ENCODE results near the gene CNR2.
A peak's percentile ranks its signal among the peaks of the same experiment; 100 is the strongest.
"Not testable (repeated sequence)": the region's sequence is repeated elsewhere in the genome, so short reads cannot be mapped to it uniquely, and the experiment has no call there.

Gene CNR2

GRCh38 chr1:23916209-23917131 lies 3.3 kb upstream of the CNR2 start:
- DNase-seq (ENCODE audit: low read depth in 1 of 2, low spot score in 1 of 2) = peak; percentile 6 to 11

- DNase-seq (ENCODE audit: low read depth in 1 of 2, low spot score in 1 of 2) = no peak
These were observed 2.3 kb upstream of the CNR2 start for GRCh38 chr1:23915466-23915865.

GRCh38 chr1:23914921-23915320 lies 1.8 kb upstream of the CNR2 start:
- no peak for DNase-seq (ENCODE audit: low read depth in 1 of 2, low spot score in 1 of 2)

GRCh38 chr1:23911921-23912320 lies 1.2 kb downstream of the CNR2 start:
- DNase-seq (ENCODE audit: low read depth in 1 of 2, low spot score in 1 of 2) = no peak

- no peak for DNase-seq (ENCODE audit: low read depth in 1 of 2, low spot score in 1 of 2)
These were observed 2.5 kb downstream of the CNR2 start for GRCh38 chr1:23910553-23911246.

GRCh38 chr1:23910144-23910543 lies 3.0 kb downstream of the CNR2 start:
- DNase-seq (ENCODE audit: low read depth in 1 of 2, low spot score in 1 of 2) = no peak

- no peak for DNase-seq (ENCODE audit: low read depth in 1 of 2, low spot score in 1 of 2)
These were observed 3.8 kb downstream of the CNR2 start for GRCh38 chr1:23909412-23909811.

GRCh38 chr1:23908453-23909341 lies 4.5 kb downstream of the CNR2 start:
- no peak for DNase-seq (ENCODE audit: low read depth in 1 of 2, low spot score in 1 of 2)

- no peak for DNase-seq (ENCODE audit: low read depth in 1 of 2, low spot score in 1 of 2)
These were observed 6.4 kb downstream of the CNR2 start for GRCh38 chr1:23906731-23907130.

- no peak for DNase-seq (ENCODE audit: low read depth in 1 of 2, low spot score in 1 of 2)
These were observed 7.6 kb downstream of the CNR2 start for GRCh38 chr1:23905461-23906025.

GRCh38 chr1:23904748-23905357 lies 8.3 kb downstream of the CNR2 start:
- DNase-seq (ENCODE audit: low read depth in 1 of 2, low spot score in 1 of 2) = no peak

- DNase-seq (ENCODE audit: low read depth in 1 of 2, low spot score in 1 of 2) = no peak
These were observed 9.4 kb downstream of the CNR2 start for GRCh38 chr1:23903754-23904153.

GRCh38 chr1:23902321-23903278 lies 10.6 kb downstream of the CNR2 start:
- DNase-seq (ENCODE audit: low read depth in 1 of 2, low spot score in 1 of 2) = no peak

- DNase-seq (ENCODE audit: low read depth in 1 of 2, low spot score in 1 of 2) = not testable (repeated sequence)
These were observed 13.1 kb downstream of the CNR2 start for GRCh38 chr1:23900017-23900416.

GRCh38 chr1:23899070-23899469 lies 14.1 kb downstream of the CNR2 start:
- no peak for DNase-seq (ENCODE audit: low read depth in 1 of 2, low spot score in 1 of 2)

- DNase-seq (ENCODE audit: low read depth in 1 of 2, low spot score in 1 of 2) = no peak
These were observed 16.1 kb downstream of the CNR2 start for GRCh38 chr1:23897083-23897482.

- no peak for DNase-seq (ENCODE audit: low read depth in 1 of 2, low spot score in 1 of 2)
These were observed 16.7 kb downstream of the CNR2 start for GRCh38 chr1:23896491-23896890.

GRCh38 chr1:23895993-23896392 lies 17.2 kb downstream of the CNR2 start:
- DNase-seq (ENCODE audit: low read depth in 1 of 2, low spot score in 1 of 2) = no peak

- DNase-seq (ENCODE audit: low read depth in 1 of 2, low spot score in 1 of 2) = no peak
These were observed 18.1 kb downstream of the CNR2 start for GRCh38 chr1:23895082-23895481.

Measured in stimulated activated CD4-positive, alpha-beta T cell treated with anti-CD3 and anti-CD28 coated beads, Interleukin-15, amount 100 ng/mL, for 1 hour (primary cell).